Astrocyte (in vitro differentiated cells and primary cell): ENCODE measurements around the gene WDR7. TPM values are rescaled to one million over a fixed set of nuclear protein-coding genes. Genes with fewer than 3 reads are reported as not detected.

Experiments
- DNase-seq: peaks from one replicate; pipeline ENCODE4 v3.0.0-alpha.2; 2010; ENCODE audit warnings: low read depth
- FAIRE-seq: peaks from 2 replicates; lab custom pipeline; 2011; peaks lifted over from hg19 to GRCh38; lab: Jason Lieb, UNC
- H2AFZ ChIP-seq: 2 replicates; pipeline ENCODE4 v1.6.0; 2012; ENCODE audit warnings: low read depth, low read length, inconsistent platforms
- H3K27ac ChIP-seq: 2 replicates; pipeline ENCODE4 v1.5.1; 2011; ENCODE audit warnings: low read depth, low read length, inconsistent platforms
- H3K27me3 ChIP-seq: 2 replicates; pipeline ENCODE4 v1.6.0; 2011; ENCODE audit warnings: low read length, inconsistent platforms; ENCODE audit not compliant: insufficient read depth
- H3K36me3 ChIP-seq: 2 replicates; pipeline ENCODE4 v1.5.1; 2011; ENCODE audit warnings: low read length, inconsistent platforms; ENCODE audit not compliant: insufficient read depth
- H3K4me1 ChIP-seq: 2 replicates; pipeline ENCODE4 v1.5.1; 2011; ENCODE audit warnings: low read length, inconsistent platforms; ENCODE audit not compliant: insufficient read depth
- H3K4me2 ChIP-seq: 2 replicates; pipeline ENCODE4 v1.6.0; 2012; ENCODE audit warnings: low read length, inconsistent platforms
- H3K4me3 ChIP-seq: 2 replicates; pipeline ENCODE4 v1.5.1; 2011; ENCODE audit warnings: low read depth, mild to moderate bottlenecking, low read length, inconsistent platforms; ENCODE audit not compliant: insufficient read depth
- H3K79me2 ChIP-seq: 2 replicates; pipeline ENCODE4 v1.6.0; 2012; ENCODE audit warnings: mild to moderate bottlenecking, low read length, inconsistent platforms; ENCODE audit not compliant: insufficient read depth
- H3K9ac ChIP-seq: 2 replicates; pipeline ENCODE4 v1.6.0; 2012; ENCODE audit warnings: mild to moderate bottlenecking, low read length, inconsistent platforms
- H3K9me3 ChIP-seq: 2 replicates; pipeline ENCODE4 v1.5.1; 2012; ENCODE audit warnings: low read depth, mild to moderate bottlenecking, low read length, inconsistent platforms; ENCODE audit not compliant: insufficient read depth
- H4K20me1 ChIP-seq: 2 replicates; pipeline ENCODE4 v1.6.0; 2012; ENCODE audit warnings: low read length, inconsistent platforms; ENCODE audit not compliant: insufficient read depth
- H3K27ac Mint-ChIP-seq: one replicate; pipeline ENCODE4 v1.8.0; 2021; ENCODE audit warnings: mild to moderate bottlenecking, mixed read lengths; ENCODE audit not compliant: unreplicated experiment
- H3K27me3 Mint-ChIP-seq: one replicate; pipeline ENCODE4 v1.8.0; 2021; ENCODE audit warnings: low read depth, mixed read lengths; ENCODE audit not compliant: unreplicated experiment
- H3K36me3 Mint-ChIP-seq: one replicate; pipeline ENCODE4 v1.8.0; 2021; ENCODE audit warnings: low read depth, mixed read lengths; ENCODE audit not compliant: unreplicated experiment
- H3K4me1 Mint-ChIP-seq: one replicate; pipeline ENCODE4 v1.8.0; 2021; ENCODE audit warnings: low read depth, mixed read lengths; ENCODE audit not compliant: unreplicated experiment
- H3K4me3 Mint-ChIP-seq: one replicate; pipeline ENCODE4 v1.8.0; 2021; ENCODE audit warnings: mild to moderate bottlenecking, moderate library complexity, mixed read lengths; ENCODE audit not compliant: unreplicated experiment
- H3K9me3 Mint-ChIP-seq: one replicate; pipeline ENCODE4 v1.8.0; 2021; ENCODE audit warnings: mild to moderate bottlenecking, mixed read lengths; ENCODE audit not compliant: unreplicated experiment
- EZH2 ChIP-seq: IDR thresholded peaks from 2 replicates; pipeline ENCODE4 v1.6.1; 2012; ENCODE audit warnings: mild to moderate bottlenecking, low read length, inconsistent platforms; ENCODE audit not compliant: insufficient read depth
- total RNA-seq: library from RNA; stranded (reverse); gene quantifications from 2 replicates; pipeline ENCODE4 v1.2.1, GENCODE V29; 2021
- TF ChIP-seq, protein P1 (sequence below): IDR thresholded peaks from 2 replicates; pipeline ENCODE4 v1.5.1; 2011; ENCODE audit warnings: low read depth, mild to moderate bottlenecking, inconsistent platforms, low read length, moderate library complexity; ENCODE audit not compliant: insufficient read depth

The WDR7 gene
- total RNA-seq, 1 donor from 2014 or later, result 16.9 TPM

- Mint-ChIP-seq H3K4me1 (peaks cover 21% of the 10 kb centered on the region), H3K4me3 (no peak overlapping the region), H3K36me3 (peaks cover 5% of the 10 kb centered on the region), H3K9me3 (no peaks in the 10 kb centered on the region), H3K27me3 (no peaks in the 10 kb centered on the region), H3K27ac (no peak overlapping the region)
- Histone ChIP-seq H3K4me2 (no peak overlapping the region), H3K4me3 (no peak overlapping the region), H2AFZ (no peak overlapping the region), H3K4me1 (peaks cover 8% of the 10 kb centered on the region), H3K9ac (no peak overlapping the region), H3K79me2 (peaks cover 99% of the 10 kb centered on the region), H4K20me1 (peaks cover 95% of the 10 kb centered on the region), H3K27ac (no peak overlapping the region), H3K36me3 (no peaks in the 10 kb centered on the region), H3K27me3 (no peaks in the 10 kb centered on the region), H3K9me3 (no peaks in the 10 kb centered on the region)
- FAIRE-seq (no peak), DNase-seq (no peak)
- TF ChIP-seq EZH2, result no peak
- TF ChIP-seq, protein P1, sequence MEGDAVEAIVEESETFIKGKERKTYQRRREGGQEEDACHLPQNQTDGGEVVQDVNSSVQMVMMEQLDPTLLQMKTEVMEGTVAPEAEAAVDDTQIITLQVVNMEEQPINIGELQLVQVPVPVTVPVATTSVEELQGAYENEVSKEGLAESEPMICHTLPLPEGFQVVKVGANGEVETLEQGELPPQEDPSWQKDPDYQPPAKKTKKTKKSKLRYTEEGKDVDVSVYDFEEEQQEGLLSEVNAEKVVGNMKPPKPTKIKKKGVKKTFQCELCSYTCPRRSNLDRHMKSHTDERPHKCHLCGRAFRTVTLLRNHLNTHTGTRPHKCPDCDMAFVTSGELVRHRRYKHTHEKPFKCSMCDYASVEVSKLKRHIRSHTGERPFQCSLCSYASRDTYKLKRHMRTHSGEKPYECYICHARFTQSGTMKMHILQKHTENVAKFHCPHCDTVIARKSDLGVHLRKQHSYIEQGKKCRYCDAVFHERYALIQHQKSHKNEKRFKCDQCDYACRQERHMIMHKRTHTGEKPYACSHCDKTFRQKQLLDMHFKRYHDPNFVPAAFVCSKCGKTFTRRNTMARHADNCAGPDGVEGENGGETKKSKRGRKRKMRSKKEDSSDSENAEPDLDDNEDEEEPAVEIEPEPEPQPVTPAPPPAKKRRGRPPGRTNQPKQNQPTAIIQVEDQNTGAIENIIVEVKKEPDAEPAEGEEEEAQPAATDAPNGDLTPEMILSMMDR, result no peak
These were observed 18.8 kb upstream of the WDR7 start for GRCh38 chr18:56632070-56633022.

GRCh38 chr18:56635007-56635406, 16.2 kb upstream of the WDR7 start:
- Histone ChIP-seq H2AFZ (no peak overlapping the region), H3K4me2 (peak overlapping the region; percentile 91), H3K79me2 (peaks cover 83% of the 10 kb centered on the region), H3K4me1 (peaks cover 13% of the 10 kb centered on the region), H3K27me3 (no peaks in the 10 kb centered on the region), H3K36me3 (no peaks in the 10 kb centered on the region), H3K27ac (no peak overlapping the region), H3K9ac (no peak overlapping the region), H3K4me3 (no peak overlapping the region), H4K20me1 (peaks cover 76% of the 10 kb centered on the region), H3K9me3 (no peaks in the 10 kb centered on the region)
- peaks cover 12% of the 10 kb centered on the region for H3K4me1 Mint-ChIP-seq
- H3K9me3 Mint-ChIP-seq, result no peaks in the 10 kb centered on the region
- FAIRE-seq, result no peak
- no peaks in the 10 kb centered on the region for H3K27me3 Mint-ChIP-seq
- DNase-seq, result no peak
- H3K36me3 Mint-ChIP-seq, result peaks cover 5% of the 10 kb centered on the region
- TF ChIP-seq, protein P1, result no peak
- no peak for TF ChIP-seq EZH2
- H3K4me3 Mint-ChIP-seq, result peak overlapping the region; percentile 30
- H3K27ac Mint-ChIP-seq, result peak overlapping the region; percentile 26
